Sigmoid colon (tissue), 4 donors: ENCODE data around the gene MAPT.

Source experiments
- EP300 ChIP-seq, 4 donors: sonication (generic); formaldehyde crosslinking; IDR thresholded peaks; one replicate each; pipeline ENCODE4 v1.6.1; 2017; ENCODE audit warnings: antibody characterized with exemption in 4 of 4
- POLR2A ChIP-seq, 2 donors: fragments of 450-650 bp; IDR thresholded peaks; one replicate each; pipeline ENCODE4 v1.6.1; 2016; ENCODE audit warnings: antibody characterized with exemption in 2 of 2, mild to moderate bottlenecking in 2 of 2, moderate library complexity in 2 of 2
- TF ChIP-seq, protein P1 (sequence below), 4 experiments: fragments of 450-650 bp in 3 of 4; fragments of 200-600 bp in 1 of 4; IDR thresholded peaks; one replicate each; pipeline ENCODE4 v1.5.1; 2016 to 2019; ENCODE audit warnings: antibody characterized with exemption in 4 of 4, mild to moderate bottlenecking in 3 of 4, moderate library complexity in 2 of 4

- TF ChIP-seq, protein P1, sequence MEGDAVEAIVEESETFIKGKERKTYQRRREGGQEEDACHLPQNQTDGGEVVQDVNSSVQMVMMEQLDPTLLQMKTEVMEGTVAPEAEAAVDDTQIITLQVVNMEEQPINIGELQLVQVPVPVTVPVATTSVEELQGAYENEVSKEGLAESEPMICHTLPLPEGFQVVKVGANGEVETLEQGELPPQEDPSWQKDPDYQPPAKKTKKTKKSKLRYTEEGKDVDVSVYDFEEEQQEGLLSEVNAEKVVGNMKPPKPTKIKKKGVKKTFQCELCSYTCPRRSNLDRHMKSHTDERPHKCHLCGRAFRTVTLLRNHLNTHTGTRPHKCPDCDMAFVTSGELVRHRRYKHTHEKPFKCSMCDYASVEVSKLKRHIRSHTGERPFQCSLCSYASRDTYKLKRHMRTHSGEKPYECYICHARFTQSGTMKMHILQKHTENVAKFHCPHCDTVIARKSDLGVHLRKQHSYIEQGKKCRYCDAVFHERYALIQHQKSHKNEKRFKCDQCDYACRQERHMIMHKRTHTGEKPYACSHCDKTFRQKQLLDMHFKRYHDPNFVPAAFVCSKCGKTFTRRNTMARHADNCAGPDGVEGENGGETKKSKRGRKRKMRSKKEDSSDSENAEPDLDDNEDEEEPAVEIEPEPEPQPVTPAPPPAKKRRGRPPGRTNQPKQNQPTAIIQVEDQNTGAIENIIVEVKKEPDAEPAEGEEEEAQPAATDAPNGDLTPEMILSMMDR (IDR thresholded peaks at IDR 0.05) = no peak
- TF ChIP-seq POLR2A (IDR thresholded peaks at IDR 0.05) (no peak), EP300 (IDR thresholded peaks at IDR 0.05) (no peak)
These were observed 134.0 kb downstream of the MAPT start for GRCh38 chr17:46028374-46028773.
